ENCODE data around the gene RAPGEF1.

RAPGEF1 gene

DNA sequence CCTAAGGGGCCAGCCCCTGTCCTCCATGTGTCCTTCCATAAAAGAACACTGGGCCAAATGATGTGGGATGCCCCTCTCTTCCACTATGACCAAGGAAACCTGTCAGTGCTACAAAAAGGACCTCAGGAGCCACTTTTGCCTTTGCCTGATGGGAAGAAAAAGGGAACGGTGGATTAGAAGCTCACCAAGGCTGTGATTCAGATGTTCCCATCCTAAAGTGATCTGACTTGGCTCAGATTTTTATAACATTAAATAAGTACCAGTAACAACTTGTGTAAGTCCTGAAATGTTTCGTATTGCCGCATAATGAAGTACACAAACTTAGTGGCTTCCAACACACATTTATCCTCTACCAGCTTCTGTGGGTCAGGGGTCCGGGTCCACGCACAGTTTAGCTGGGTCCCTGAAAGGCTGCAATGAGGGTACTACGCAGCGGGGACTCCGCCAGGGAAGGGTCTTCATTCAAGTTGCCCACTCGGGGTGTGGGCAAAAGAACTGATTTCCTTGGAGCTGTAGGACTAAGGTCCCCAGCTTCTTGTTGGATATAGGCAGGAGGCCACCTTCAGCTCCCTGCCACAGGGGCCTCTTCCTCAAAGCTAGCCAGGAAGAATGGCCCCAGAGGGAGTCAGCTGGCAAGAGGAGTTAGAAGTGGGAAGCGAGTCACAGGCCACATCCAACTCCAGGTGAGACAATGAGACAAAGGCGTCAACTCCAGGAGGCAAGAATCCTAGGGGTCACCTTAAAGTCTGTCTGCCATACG lies 60.4 kb downstream of the RAPGEF1 start:
- H3K4me3 ChIP-seq (ENCODE audit: low read depth, low read length): no peak overlapping the region
- no peak for DNase-seq (ENCODE audit: low read depth)
- TF ChIP-seq, protein P1, sequence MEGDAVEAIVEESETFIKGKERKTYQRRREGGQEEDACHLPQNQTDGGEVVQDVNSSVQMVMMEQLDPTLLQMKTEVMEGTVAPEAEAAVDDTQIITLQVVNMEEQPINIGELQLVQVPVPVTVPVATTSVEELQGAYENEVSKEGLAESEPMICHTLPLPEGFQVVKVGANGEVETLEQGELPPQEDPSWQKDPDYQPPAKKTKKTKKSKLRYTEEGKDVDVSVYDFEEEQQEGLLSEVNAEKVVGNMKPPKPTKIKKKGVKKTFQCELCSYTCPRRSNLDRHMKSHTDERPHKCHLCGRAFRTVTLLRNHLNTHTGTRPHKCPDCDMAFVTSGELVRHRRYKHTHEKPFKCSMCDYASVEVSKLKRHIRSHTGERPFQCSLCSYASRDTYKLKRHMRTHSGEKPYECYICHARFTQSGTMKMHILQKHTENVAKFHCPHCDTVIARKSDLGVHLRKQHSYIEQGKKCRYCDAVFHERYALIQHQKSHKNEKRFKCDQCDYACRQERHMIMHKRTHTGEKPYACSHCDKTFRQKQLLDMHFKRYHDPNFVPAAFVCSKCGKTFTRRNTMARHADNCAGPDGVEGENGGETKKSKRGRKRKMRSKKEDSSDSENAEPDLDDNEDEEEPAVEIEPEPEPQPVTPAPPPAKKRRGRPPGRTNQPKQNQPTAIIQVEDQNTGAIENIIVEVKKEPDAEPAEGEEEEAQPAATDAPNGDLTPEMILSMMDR (IDR thresholded peaks at IDR 0.05; ENCODE audit: low read depth, low read length, missing control alignments): no peak

DNA sequence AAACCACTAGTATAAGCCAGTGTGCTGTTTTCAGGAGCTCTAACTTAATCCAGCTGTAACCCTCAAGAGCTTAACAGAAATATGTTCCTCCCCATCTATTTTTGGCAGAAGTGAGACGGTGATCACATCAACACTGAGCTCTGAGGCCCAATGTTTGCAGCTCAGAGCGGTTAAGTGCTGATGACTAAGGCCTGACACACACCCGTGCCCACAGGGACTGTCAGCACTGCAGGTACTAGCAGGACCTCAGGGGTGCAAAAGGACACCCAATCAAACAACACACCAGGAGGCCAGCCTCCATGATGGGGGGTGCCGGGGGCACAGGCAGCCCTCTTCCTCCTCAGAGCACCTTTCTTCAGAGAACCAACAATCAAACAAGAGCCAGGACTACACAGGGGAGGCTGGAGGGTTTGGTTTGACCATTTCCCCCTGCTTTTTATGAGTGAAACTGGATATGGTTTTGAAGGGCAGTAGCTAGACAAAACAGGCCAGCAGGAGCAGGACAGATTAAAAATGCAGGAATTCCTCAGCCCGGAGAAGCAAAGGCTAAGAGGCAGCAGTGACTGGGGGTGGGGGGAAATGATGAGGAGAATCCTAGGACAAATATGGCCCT lies 61.3 kb downstream of the RAPGEF1 start:
- DNase-seq (ENCODE audit: low read depth): peak; percentile 89
- TF ChIP-seq, protein P1 (IDR thresholded peaks at IDR 0.05; ENCODE audit: low read depth, low read length, missing control alignments): no peak

DNA sequence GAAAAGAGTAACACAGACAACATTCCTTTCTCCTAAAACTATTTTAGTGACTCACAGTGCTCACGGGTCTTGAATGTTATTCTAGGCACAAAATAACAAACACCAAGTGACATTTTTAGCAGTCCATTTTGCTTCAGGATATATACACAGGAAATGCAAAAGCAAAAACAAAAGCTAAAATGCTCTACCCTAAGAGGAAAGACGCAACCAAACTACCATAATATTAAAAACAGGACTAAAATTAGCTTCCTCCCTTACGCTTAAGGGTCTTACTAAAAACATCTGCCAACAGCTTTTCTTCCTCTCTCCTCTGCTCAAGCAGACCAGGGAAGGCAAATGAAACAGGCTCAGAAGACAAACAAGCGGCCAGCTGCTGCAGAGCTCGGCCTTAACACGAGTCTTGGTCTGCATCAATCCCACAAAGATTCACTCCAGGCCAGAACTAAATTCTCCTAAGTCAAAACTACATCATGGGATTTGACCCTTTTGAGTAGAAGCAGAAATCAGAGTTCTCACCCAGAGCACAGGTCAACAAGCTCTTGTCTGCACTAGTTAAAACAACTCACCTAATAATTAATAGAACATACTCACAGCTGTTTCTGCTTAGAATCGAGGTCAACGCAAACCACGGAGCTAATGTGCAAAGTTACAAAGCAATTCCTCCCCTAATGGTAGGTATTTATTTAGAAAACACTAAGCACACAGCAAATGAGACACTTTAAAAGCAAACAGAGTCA lies 62.3 kb downstream of the RAPGEF1 start:
- H3K4me3 ChIP-seq (ENCODE audit: low read depth, low read length): peak overlapping the region; percentile 66; the same call in 1 of the 2 replicates
- peak; percentile 66 for DNase-seq (ENCODE audit: low read depth)

More for the DNA sequence above, 61.3 kb downstream of the RAPGEF1 start:
- H3K4me3 ChIP-seq (ENCODE audit: low read depth, low read length): peak overlapping the region; percentile 8; the same call in 1 of the 2 replicates

DNA sequence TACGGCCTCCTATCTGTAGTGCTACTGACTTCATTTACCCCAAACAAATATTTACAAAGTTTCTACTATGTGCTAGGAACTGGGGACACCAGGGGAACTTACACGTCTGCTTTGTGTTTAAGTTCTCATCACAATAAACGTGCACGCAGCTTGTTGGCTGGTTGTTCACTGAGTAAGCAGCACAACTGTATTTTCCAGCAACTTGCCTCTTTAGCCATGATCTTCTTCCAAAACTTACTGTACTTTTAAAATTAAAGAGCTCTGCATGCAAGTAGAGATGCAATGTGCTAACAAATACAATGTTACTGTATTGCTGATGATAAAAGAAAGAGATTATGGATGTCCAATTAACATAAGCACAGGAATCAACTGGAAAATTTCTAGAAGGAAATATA lies 62.8 kb downstream of the RAPGEF1 start:
- TF ChIP-seq, protein P1 (IDR thresholded peaks at IDR 0.05; ENCODE audit: low read depth, low read length, missing control alignments): no peak
- H3K4me3 ChIP-seq (ENCODE audit: low read depth, low read length): peak overlapping the region; percentile 66
- no peak for DNase-seq (ENCODE audit: low read depth)

More for the DNA sequence above, 62.3 kb downstream of the RAPGEF1 start:
- TF ChIP-seq, protein P1 (IDR thresholded peaks at IDR 0.05; ENCODE audit: low read depth, low read length, missing control alignments): no peak

DNA sequence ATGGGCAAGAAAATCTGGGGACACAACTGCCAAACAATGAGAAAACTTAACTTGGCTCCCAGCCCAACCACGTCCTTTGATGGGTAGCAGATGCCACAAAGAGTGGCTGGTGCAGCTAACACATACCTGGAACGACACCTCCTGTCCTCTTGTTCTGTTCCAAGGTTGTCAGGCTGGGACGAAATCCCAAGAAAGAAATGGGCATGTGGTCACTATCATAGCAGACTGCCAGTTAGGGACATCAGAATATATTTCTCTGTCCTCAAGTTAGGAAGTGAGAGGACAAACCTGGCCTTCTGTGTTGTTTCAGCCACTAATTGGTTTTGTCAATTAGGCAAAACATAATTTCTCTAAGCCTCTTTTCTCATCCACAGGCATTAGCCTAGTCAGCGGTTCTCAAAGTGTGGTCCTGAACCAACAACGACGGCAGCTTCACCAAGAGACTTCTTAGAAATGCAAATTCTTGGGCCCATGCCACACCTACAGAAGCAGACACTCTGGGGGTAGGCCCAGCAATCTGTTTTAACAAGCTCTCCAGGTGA lies 63.4 kb downstream of the RAPGEF1 start:
- peak; percentile 72 for DNase-seq (ENCODE audit: low read depth)
- peak overlapping the region; percentile 66 for H3K4me3 ChIP-seq (ENCODE audit: low read depth, low read length)
- TF ChIP-seq, protein P1 (IDR thresholded peaks at IDR 0.05; ENCODE audit: low read depth, low read length, missing control alignments): no peak

DNA sequence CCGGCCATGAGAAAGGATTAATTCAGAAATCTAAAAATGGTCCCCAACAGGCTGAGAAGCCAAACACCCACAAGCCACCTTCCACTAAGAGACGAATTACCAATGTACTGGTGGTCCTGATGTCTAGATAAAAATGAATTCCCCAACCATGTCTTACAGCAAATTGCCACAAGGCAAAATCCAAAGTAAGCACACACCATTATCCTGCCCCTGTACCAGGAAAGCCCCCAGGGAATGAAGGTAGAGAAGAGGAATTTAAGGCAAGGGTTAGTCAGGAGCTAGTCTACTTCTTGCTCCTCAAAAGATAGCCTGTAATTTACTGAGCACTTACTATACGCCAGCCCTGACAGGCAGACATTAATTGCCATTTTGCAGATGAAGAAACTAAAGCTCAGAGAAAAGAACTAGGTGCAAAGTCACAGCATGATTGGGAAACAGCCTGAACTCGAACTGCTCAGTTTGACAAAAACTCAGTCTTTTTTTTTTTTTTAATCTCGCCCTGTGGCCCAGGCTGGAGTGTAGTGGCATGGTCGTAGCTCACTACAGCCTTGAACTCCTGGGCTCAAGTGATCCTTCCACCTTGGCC lies 64.3 kb downstream of the RAPGEF1 start:
- TF ChIP-seq, protein P1 (IDR thresholded peaks at IDR 0.05; ENCODE audit: low read depth, low read length, missing control alignments): no peak
- H3K4me3 ChIP-seq (ENCODE audit: low read depth, low read length): peak overlapping the region; percentile 66
- DNase-seq (ENCODE audit: low read depth): no peak
